OCI-LY7 (cell line): ENCODE measurements around the gene OR2B6.

Source experiments
- EZH2phosphoT487 ChIP-seq: fragments of 200-600 bp; sonication (generic); IDR thresholded peaks from 2 replicates; pipeline ENCODE4 v1.6.1; 2018; ENCODE audit warnings: low read depth, borderline replicate concordance, mild to moderate bottlenecking, mixed run types, antibody characterized with exemption, low read length, moderate library complexity, mixed read lengths
- TF ChIP-seq, protein P1 (sequence below): fragments of 200-600 bp; sonication (generic); conservative IDR thresholded peaks from 2 replicates; pipeline ENCODE4 v1.5.1; 2014; ENCODE audit warnings: mild to moderate bottlenecking, antibody characterized with exemption, low read length, moderate library complexity, mixed read lengths

DNA sequence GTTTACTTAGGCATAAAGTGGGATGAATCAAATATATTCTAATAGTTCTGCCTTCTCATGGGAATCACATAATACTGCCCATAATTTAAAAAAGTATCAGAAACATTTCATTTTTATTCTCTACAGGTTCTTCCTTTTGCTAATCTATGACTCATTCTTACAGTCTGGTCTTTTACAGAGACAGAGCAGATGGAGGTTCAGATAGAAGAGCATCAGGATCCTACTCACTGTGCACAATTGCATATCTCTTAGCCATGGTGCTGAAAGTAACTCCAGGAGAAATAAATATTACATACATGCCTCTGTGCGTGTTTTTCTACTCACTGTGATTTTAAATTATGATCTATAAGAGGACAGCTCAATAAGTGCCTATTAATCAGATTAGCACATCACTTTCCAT lies 16.3 kb upstream of the OR2B6 start:
- TF ChIP-seq, protein P1, sequence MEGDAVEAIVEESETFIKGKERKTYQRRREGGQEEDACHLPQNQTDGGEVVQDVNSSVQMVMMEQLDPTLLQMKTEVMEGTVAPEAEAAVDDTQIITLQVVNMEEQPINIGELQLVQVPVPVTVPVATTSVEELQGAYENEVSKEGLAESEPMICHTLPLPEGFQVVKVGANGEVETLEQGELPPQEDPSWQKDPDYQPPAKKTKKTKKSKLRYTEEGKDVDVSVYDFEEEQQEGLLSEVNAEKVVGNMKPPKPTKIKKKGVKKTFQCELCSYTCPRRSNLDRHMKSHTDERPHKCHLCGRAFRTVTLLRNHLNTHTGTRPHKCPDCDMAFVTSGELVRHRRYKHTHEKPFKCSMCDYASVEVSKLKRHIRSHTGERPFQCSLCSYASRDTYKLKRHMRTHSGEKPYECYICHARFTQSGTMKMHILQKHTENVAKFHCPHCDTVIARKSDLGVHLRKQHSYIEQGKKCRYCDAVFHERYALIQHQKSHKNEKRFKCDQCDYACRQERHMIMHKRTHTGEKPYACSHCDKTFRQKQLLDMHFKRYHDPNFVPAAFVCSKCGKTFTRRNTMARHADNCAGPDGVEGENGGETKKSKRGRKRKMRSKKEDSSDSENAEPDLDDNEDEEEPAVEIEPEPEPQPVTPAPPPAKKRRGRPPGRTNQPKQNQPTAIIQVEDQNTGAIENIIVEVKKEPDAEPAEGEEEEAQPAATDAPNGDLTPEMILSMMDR, result no peak
- no peak for TF ChIP-seq EZH2phosphoT487
